Hepatic stellate cell (primary cell): ENCODE results near the gene FOXD4L5.
"Not testable (repeated sequence)": the region's sequence is repeated elsewhere in the genome, so short reads cannot be mapped to it uniquely, and the experiment has no call there.

Experiments
- DNase-seq: peaks from one replicate; pipeline ENCODE4 v3.0.0; 2011; ENCODE audit warnings: low spot score

FOXD4L5 gene

GRCh38 chr9:65285109-65285508 lies at the start of gene FOXD4L5:
Gene FOXD4L5 (minus strand): TSS chr9:65285209. CDS start chr9:65284377, 832 bp downstream.
- not testable (repeated sequence) for DNase-seq

- DNase-seq, result not testable (repeated sequence)
Measured at GRCh38 chr9:65283943-65284342, 1.1 kb downstream of the FOXD4L5 start.

- not testable (repeated sequence) for DNase-seq
Measured at GRCh38 chr9:65282976-65283375, 2.0 kb downstream of the FOXD4L5 start.
